Neural progenitor cell (in vitro differentiated cells): ENCODE data around the gene FGD3. TPM values are rescaled to one million over a fixed set of nuclear protein-coding genes. Genes with fewer than 3 reads are reported as not detected.
A peak's percentile ranks its signal among the peaks of the same experiment; 100 is the strongest.

Experiments used
- DNase-seq: peaks from one replicate; pipeline ENCODE4 v3.0.0-alpha.2; 2016; ENCODE audit warnings: low spot score
- H2AFZ ChIP-seq: fragments of 200-600 bp; sonication (generic); replicated peaks from 2 replicates; pipeline ENCODE4 v1.6.1; 2016; ENCODE audit warnings: antibody characterized with exemption
- H3F3A ChIP-seq: fragments of 200-600 bp; sonication (generic); 2 replicates; pipeline ENCODE4 v1.6.1; 2016; ENCODE audit warnings: antibody characterized with exemption, low read depth
- H3K27ac ChIP-seq: fragments of 200-600 bp; sonication (generic); 2 replicates; pipeline ENCODE4 v1.5.1; 2016; ENCODE audit warnings: mild to moderate bottlenecking
- H3K27me3 ChIP-seq: fragments of 200-600 bp; sonication (generic); 2 replicates; pipeline ENCODE4 v1.6.1; 2016; ENCODE audit warnings: mild to moderate bottlenecking, moderate library complexity
- H3K36me3 ChIP-seq: fragments of 200-600 bp; sonication (generic); 2 replicates; pipeline ENCODE4 v1.5.1; 2016
- H3K4me1 ChIP-seq: fragments of 200-600 bp; sonication (generic); 2 replicates; pipeline ENCODE4 v1.6.1; 2016; ENCODE audit warnings: mixed run types
- H3K4me2 ChIP-seq: fragments of 200-600 bp; sonication (generic); 2 replicates; pipeline ENCODE4 v1.6.1; 2016
- H3K4me3 ChIP-seq: fragments of 200-600 bp; sonication (generic); 2 replicates; pipeline ENCODE4 v1.5.1; 2016
- H3K79me2 ChIP-seq: fragments of 200-600 bp; sonication (generic); 2 replicates; pipeline ENCODE4 v1.6.1; 2016; ENCODE audit warnings: low read depth
- H3K9ac ChIP-seq: fragments of 200-600 bp; sonication (generic); 2 replicates; pipeline ENCODE4 v1.6.1; 2016
- H3K9me3 ChIP-seq: fragments of 200-600 bp; sonication (generic); 2 replicates; pipeline ENCODE4 v1.5.1; 2016; ENCODE audit warnings: low read depth
- H4K20me1 ChIP-seq: fragments of 200-600 bp; sonication (generic); 2 replicates; pipeline ENCODE4 v1.6.1; 2016; ENCODE audit warnings: low read depth
- H3K27ac Mint-ChIP-seq: 3 replicates; pipeline ENCODE4 v1.8.0; 2021; ENCODE audit warnings: mixed read lengths
- H3K27me3 Mint-ChIP-seq: 2 replicates; pipeline ENCODE4 v1.8.0; 2022; ENCODE audit warnings: low read depth, mild to moderate bottlenecking, inconsistent platforms, moderate library complexity, mixed read lengths; ENCODE audit not compliant: insufficient read depth
- H3K36me3 Mint-ChIP-seq: 3 replicates; pipeline ENCODE4 v1.8.0; 2021; ENCODE audit warnings: mixed read lengths
- H3K4me1 Mint-ChIP-seq: 3 replicates; pipeline ENCODE4 v1.8.0; 2021; ENCODE audit warnings: mixed read lengths
- H3K4me3 Mint-ChIP-seq: 3 replicates; pipeline ENCODE4 v1.8.0; 2021; ENCODE audit warnings: mild to moderate bottlenecking, moderate library complexity, mixed read lengths
- H3K9me3 Mint-ChIP-seq: 3 replicates; pipeline ENCODE4 v1.8.0; 2020; ENCODE audit warnings: mixed read lengths
- CTCF ChIP-seq: fragments of 200-600 bp; sonication (generic); IDR thresholded peaks from 2 replicates; pipeline ENCODE4 v1.5.1; 2017; ENCODE audit warnings: antibody characterized with exemption, mild to moderate bottlenecking
- EZH2 ChIP-seq: fragments of 200-600 bp; sonication (generic); IDR thresholded peaks from 2 replicates; pipeline ENCODE4 v1.6.1; 2017; ENCODE audit warnings: antibody characterized with exemption, mild to moderate bottlenecking, moderate library complexity
- EZH2phosphoT487 ChIP-seq: fragments of 200-600 bp; sonication (generic); IDR thresholded peaks from 2 replicates; pipeline ENCODE4 v1.6.1; 2017; ENCODE audit warnings: antibody characterized with exemption
- total RNA-seq: library from RNA; depleted of rRNA; stranded (reverse); fragments of >200 nt; gene quantifications from 2 replicates; pipeline ENCODE4 v1.2.3, GENCODE V29; 2015; ENCODE audit warnings: low replicate concordance

FGD3 gene
- total RNA-seq, 1 donor from 2014 or later, result 0.56 TPM

GRCh38 chr9:92934321-92934720 is 13.0 kb upstream of the FGD3 start:
- no peak for TF ChIP-seq CTCF
- no peak for TF ChIP-seq EZH2phosphoT487
- TF ChIP-seq EZH2, result no peak
- no peaks in the 10 kb centered on the region for H3K36me3 Mint-ChIP-seq
- no peaks in the 10 kb centered on the region for H3K4me1 Mint-ChIP-seq
- H3K9me3 ChIP-seq, result no peaks in the 10 kb centered on the region
- H3K36me3 ChIP-seq, result no peaks in the 10 kb centered on the region
- no peak for DNase-seq
- no peak overlapping the region for H3K27ac ChIP-seq
- H3K79me2 ChIP-seq, result no peaks in the 10 kb centered on the region
- H2AFZ ChIP-seq, result no peak overlapping the region
- H3K27me3 ChIP-seq, result no peaks in the 10 kb centered on the region
- H3F3A ChIP-seq, result no peaks in the 10 kb centered on the region
- H3K27ac Mint-ChIP-seq, result no peak overlapping the region
- no peak overlapping the region for H3K4me3 ChIP-seq
- H3K9ac ChIP-seq, result no peak overlapping the region
- H3K9me3 Mint-ChIP-seq, result peaks cover 2% of the 10 kb centered on the region
- H3K27me3 Mint-ChIP-seq, result peaks cover 5% of the 10 kb centered on the region
- no peak overlapping the region for H3K4me3 Mint-ChIP-seq
- H3K4me1 ChIP-seq, result no peaks in the 10 kb centered on the region
- no peaks in the 10 kb centered on the region for H4K20me1 ChIP-seq
- H3K4me2 ChIP-seq, result no peak overlapping the region

GRCh38 chr9:92938025-92938424 is 9.3 kb upstream of the FGD3 start:
- no peak overlapping the region for H3K4me3 Mint-ChIP-seq
- no peak overlapping the region for H3K27ac Mint-ChIP-seq
- peaks cover 2% of the 10 kb centered on the region for H3K9me3 Mint-ChIP-seq
- Histone ChIP-seq H2AFZ (no peak overlapping the region), H3F3A (no peaks in the 10 kb centered on the region), H3K9ac (no peak overlapping the region), H3K9me3 (no peaks in the 10 kb centered on the region), H3K27me3 (no peaks in the 10 kb centered on the region), H3K36me3 (no peaks in the 10 kb centered on the region), H3K27ac (no peak overlapping the region), H3K4me1 (no peaks in the 10 kb centered on the region), H3K79me2 (no peaks in the 10 kb centered on the region), H4K20me1 (no peaks in the 10 kb centered on the region), H3K4me2 (no peak overlapping the region), H3K4me3 (no peak overlapping the region)
- no peaks in the 10 kb centered on the region for H3K36me3 Mint-ChIP-seq
- H3K27me3 Mint-ChIP-seq, result peaks cover 2% of the 10 kb centered on the region
- H3K4me1 Mint-ChIP-seq, result peaks cover 5% of the 10 kb centered on the region
- DNase-seq, result no peak
- TF ChIP-seq EZH2, result no peak
- no peak for TF ChIP-seq EZH2phosphoT487
- no peak for TF ChIP-seq CTCF

GRCh38 chr9:92941861-92942260 is 5.5 kb upstream of the FGD3 start:
- no peaks in the 10 kb centered on the region for H3K79me2 ChIP-seq
- H3K27ac ChIP-seq, result no peak overlapping the region
- Mint-ChIP-seq H3K27ac (peak overlapping the region; percentile 42), H3K4me3 (no peak overlapping the region), H3K4me1 (peaks cover 8% of the 10 kb centered on the region), H3K9me3 (peaks cover 9% of the 10 kb centered on the region), H3K36me3 (peaks cover 2% of the 10 kb centered on the region), H3K27me3 (peaks cover 7% of the 10 kb centered on the region)
- TF ChIP-seq CTCF (no peak), EZH2phosphoT487 (no peak), EZH2 (no peak)
- H3K9me3 ChIP-seq, result no peaks in the 10 kb centered on the region
- H3K36me3 ChIP-seq, result no peaks in the 10 kb centered on the region
- no peaks in the 10 kb centered on the region for H3K27me3 ChIP-seq
- no peak overlapping the region for H3K4me2 ChIP-seq
- H4K20me1 ChIP-seq, result no peaks in the 10 kb centered on the region
- no peak overlapping the region for H3K9ac ChIP-seq
- no peaks in the 10 kb centered on the region for H3K4me1 ChIP-seq
- no peak for DNase-seq
- H3K4me3 ChIP-seq, result no peak overlapping the region
- no peak overlapping the region for H2AFZ ChIP-seq
- no peaks in the 10 kb centered on the region for H3F3A ChIP-seq
